BE2C (cell line): ENCODE data around the gene LRRC25.
"Not testable (repeated sequence)": the region's sequence is repeated elsewhere in the genome, so short reads cannot be mapped to it uniquely, and the experiment has no call there.

Experiments used
- DNase-seq: peaks from one replicate; pipeline ENCODE4 v3.0.0-alpha.2; 2020
- H3K27me3 ChIP-seq: fragments of 250-450 bp; sonication (Bioruptor Pico); 2 replicates; pipeline ENCODE4 v1.5.1; 2020; ENCODE audit warnings: mild to moderate bottlenecking
- H3K36me3 ChIP-seq: fragments of 250-450 bp; sonication (Bioruptor Pico); 2 replicates; pipeline ENCODE4 v1.5.1; 2020; ENCODE audit warnings: mild to moderate bottlenecking
- H3K4me1 ChIP-seq: fragments of 250-450 bp; sonication (Bioruptor Pico); 2 replicates; pipeline ENCODE4 v1.5.1; 2020
- H3K4me3 ChIP-seq: 2 replicates; pipeline ENCODE4 v1.5.1; 2011; ENCODE audit warnings: low read depth, low read length
- H3K9me3 ChIP-seq: fragments of 250-450 bp; sonication (Bioruptor Pico); 2 replicates; pipeline ENCODE4 v1.5.1; 2020
- CTCF ChIP-seq: IDR thresholded peaks from 2 replicates; pipeline ENCODE4 v1.5.1; 2012; ENCODE audit warnings: mild to moderate bottlenecking, low read depth, low read length

Gene LRRC25

GRCh38 chr19:18385675-18386542 lies 11.5 kb downstream of the LRRC25 start, which contains the start of gene GDF15:
TSS of gene GDF15 (plus strand) at chr19:18386158. CDS start at chr19:18386190, 32 bp downstream.
- H3K27me3 ChIP-seq = peaks cover 10% of the 10 kb centered on the region
- no peaks in the 10 kb centered on the region for H3K4me1 ChIP-seq
- no peaks in the 10 kb centered on the region for H3K36me3 ChIP-seq
- TF ChIP-seq CTCF = peak; percentile 58
- peak within 1 kb of the TSS; percentile 45 for H3K4me3 ChIP-seq
- no peaks in the 10 kb centered on the region for H3K9me3 ChIP-seq
- peak; percentile 43 for DNase-seq

- Histone ChIP-seq H3K36me3 (no peaks in the 10 kb centered on the region), H3K4me3 (no peak overlapping the region), H3K4me1 (no peaks in the 10 kb centered on the region; the same call in 1 of the 2 replicates), H3K27me3 (peaks cover 10% of the 10 kb centered on the region), H3K9me3 (no peaks in the 10 kb centered on the region)
- TF ChIP-seq CTCF = no peak
- DNase-seq = no peak
Observed at GRCh38 chr19:18385359-18385674, 12.1 kb downstream of the LRRC25 start.

DNA sequence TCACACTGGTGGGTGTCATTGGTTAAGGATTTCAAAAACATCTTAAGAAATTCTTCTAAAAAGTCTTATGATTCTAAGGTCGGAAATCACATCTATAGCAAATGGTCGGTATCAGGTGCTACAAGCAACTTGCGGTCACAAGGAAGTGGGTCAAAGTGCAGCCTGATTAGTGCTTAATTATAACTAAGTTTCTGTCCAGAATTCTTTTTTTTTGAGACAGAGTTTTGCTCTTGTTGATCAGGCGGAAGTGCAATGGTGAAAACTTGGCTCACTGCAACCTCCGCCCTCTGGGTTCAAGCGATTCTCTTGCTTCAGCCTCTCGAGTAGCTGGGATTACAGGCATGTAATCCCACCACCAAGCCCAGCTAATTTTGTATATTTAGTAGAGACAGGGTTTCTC lies 12.6 kb downstream of the LRRC25 start:
- H3K36me3 ChIP-seq = no peaks in the 10 kb centered on the region
- TF ChIP-seq CTCF = no peak
- H3K4me1 ChIP-seq = no peaks in the 10 kb centered on the region; the same call in 1 of the 2 replicates
- peaks cover 10% of the 10 kb centered on the region for H3K27me3 ChIP-seq
- H3K9me3 ChIP-seq = no peaks in the 10 kb centered on the region
- DNase-seq = no peak
- no peak overlapping the region for H3K4me3 ChIP-seq

GRCh38 chr19:18383622-18384021 lies 13.8 kb downstream of the LRRC25 start:
- not testable (repeated sequence) for H3K9me3 ChIP-seq, H3K36me3 ChIP-seq, H3K4me3 ChIP-seq, DNase-seq, H3K4me1 ChIP-seq
- H3K27me3 ChIP-seq = peaks cover 10% of the 10 kb centered on the region

DNA sequence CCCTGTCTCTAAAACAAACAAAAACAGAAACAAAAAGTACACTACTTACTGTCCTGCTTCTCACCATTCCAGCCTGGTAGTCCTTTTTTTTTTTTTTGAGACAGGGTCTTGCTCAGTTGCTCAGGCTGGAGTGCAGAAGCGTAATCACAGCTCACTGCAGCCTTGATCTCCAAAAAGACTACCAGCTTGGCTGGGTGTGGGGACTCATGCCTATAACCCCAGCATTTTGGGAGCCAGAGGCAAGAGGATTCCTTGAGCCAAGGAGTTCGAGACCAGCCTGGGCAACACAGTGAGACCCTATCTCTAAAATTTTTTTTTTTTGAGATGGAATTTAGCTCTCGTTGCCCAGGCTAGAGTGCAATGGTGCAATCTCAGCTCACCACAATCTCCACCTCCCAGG lies 16.6 kb downstream of the LRRC25 start:
- no peak for DNase-seq
- H3K9me3 ChIP-seq = no peaks in the 10 kb centered on the region
- no peak for TF ChIP-seq CTCF
- H3K4me3 ChIP-seq = no peak overlapping the region
- no peaks in the 10 kb centered on the region for H3K27me3 ChIP-seq
- no peaks in the 10 kb centered on the region; the same call in 1 of the 2 replicates for H3K4me1 ChIP-seq
- H3K36me3 ChIP-seq = no peaks in the 10 kb centered on the region

DNA sequence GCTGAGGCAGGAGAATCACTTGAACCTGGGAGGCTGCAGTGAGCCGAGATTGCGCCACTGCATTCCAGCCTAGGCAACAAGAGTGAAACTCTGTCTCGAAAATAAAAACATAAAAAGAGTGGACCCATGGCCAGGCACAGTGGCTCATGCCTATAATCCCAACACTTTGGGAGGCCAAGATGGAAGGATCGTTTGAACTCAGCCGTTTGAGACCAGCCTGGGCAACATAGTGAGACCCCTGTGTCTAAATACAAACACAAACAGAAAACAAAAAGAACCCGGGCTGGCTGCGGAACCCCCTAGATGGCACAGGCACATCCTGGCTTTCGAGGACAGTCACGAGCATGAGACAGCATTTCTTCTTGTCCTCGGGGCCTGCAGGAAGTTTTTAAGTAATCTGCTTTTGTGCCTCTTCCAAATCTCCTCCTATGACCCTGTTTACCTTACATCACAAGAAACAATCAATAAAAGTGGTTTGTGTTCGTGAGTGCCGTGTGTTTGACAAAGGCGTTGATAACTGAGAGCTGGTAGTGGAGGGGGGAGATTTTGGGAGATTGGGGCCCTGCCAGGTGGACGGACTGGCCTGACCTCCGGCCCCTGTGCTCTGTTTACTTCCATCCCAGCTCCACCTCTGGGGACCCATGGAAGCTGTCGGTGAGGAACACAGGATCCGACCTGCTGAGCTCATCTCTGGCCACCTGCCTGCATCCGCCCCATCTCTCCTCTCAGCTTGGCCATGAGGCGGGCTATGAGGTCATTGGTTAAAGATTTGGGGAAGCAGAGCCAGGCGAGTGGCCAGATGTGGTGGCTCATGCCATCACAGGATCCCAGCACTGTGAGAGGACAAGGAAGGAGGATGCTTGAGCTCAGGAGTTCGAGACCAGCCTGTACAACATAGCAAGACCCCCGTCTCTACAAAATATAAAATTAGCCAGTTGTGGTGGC lies 17.3 kb downstream of the LRRC25 start:
- Histone ChIP-seq H3K4me1 (no peaks in the 10 kb centered on the region; the same call in 1 of the 2 replicates), H3K27me3 (no peaks in the 10 kb centered on the region), H3K36me3 (no peaks in the 10 kb centered on the region), H3K9me3 (no peaks in the 10 kb centered on the region), H3K4me3 (no peak overlapping the region)
- DNase-seq = no peak
- no peak for TF ChIP-seq CTCF
